Umbilical cord (tissue), 2 donors: ENCODE data around the gene KCND3. TPM values are rescaled to one million over a fixed set of nuclear protein-coding genes. Genes with fewer than 3 reads are reported as not detected.
"Not testable (repeated sequence)": the region's sequence is repeated elsewhere in the genome, so short reads cannot be mapped to it uniquely, and the experiment has no call there.

Experiments
- DNase-seq: peaks from one replicate; pipeline ENCODE4 v3.0.0-alpha.2; 2015; ENCODE audit warnings: low spot score
- total RNA-seq: library from RNA; depleted of rRNA; stranded (reverse); fragments of >200 nt; gene quantifications from one replicate; pipeline ENCODE4 v1.2.3, GENCODE V29; 2014; ENCODE audit warnings: low replicate concordance; ENCODE audit not compliant: insufficient read depth

The KCND3 gene
- total RNA-seq, 1 donor from 2014 or later = 10.6 TPM

DNA sequence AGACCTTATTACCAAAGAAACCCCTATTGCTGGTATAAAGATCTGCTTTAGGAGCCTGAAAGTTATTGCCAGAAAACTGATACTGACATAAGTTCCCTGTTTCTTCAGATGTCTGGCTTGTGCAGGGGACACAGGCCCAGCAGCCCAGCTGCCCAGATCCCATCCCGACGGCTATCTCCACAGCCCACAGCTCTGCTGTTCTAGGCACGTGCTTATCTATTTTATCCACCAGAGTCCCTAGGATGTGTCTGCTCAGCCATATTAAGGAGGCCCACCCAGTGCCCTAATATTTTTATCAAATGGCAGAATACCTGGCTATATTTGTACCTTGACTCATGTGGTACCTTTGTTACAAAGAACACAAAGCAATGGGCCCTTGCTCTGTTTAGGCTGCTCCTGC, 174.8 kb downstream of the KCND3 start:
- DNase-seq = no peak

DNA sequence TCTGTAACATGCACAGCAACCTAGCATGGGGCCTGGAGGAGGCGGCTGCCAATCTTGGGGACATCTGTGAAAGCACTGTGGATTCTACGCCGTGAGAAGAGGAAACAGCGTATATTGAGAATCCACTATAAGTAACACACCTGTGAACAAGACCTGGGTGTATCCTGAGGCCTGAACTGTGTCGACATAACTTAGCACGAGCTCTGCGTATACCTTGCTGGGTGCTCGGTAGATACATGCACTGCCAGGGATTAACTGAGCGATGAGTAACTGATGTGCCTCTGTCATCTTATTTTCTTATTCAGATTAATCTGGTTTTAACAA, 175.2 kb downstream of the KCND3 start:
- no peak for DNase-seq

DNA sequence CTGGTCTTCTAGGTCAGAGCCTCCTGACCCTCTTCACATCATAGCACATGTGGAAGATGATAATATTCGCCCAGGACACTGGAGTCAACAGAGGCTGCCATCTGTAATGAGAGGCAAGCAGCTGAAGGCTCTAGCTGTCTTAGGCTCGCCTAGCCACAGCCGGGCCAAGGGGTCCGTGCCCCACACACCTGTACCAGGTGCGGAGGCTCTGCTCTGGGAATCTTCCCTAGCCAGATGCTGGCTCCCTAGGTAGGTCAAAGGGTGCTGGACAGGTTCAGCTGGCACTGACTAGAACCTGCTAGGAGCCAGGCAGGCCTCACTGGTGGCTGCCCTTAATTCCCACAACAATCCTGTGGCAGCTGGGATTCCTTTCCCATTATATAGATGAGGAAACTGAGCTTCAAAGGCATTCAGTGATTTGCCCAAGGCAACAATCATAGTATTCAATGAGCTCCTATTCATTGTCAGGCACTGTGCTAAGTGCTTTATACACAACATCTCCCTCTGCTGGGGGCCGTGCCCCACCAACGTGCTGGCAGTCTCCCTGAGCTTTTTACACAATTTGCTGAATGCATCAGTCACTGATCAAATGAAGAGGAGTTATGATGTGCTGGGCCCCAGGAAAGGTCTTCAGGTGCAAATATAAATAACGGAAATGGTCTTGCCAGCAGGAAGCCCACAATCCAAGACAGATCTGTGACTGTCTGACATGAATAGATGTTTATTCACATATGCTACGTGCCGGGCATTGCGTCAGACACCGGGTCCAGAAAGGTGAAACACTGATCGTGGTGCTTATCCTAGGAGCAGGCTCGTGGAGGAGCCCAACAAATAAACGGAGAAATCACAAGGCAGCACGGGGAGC, 175.8 kb downstream of the KCND3 start:
- no peak for DNase-seq

DNA sequence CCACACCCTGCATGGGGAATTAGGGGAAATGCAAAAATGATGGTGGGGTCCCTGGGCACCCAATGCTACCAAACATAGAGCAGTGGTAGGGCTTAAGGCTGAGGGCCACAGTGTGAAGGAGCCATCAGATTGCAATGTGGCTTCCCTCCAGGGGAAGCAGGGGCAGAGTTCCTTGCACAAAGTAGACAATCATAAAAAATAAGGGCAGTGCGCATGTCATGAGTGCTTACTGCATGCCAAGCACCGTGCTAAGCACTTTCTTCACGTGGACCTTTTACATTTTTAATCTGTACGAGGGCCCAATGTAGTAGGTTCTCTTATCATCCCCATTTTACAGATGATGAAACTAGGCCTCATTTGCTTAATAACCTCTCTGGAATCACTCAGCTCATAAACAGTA, 177.2 kb downstream of the KCND3 start:
- DNase-seq = no peak

DNA sequence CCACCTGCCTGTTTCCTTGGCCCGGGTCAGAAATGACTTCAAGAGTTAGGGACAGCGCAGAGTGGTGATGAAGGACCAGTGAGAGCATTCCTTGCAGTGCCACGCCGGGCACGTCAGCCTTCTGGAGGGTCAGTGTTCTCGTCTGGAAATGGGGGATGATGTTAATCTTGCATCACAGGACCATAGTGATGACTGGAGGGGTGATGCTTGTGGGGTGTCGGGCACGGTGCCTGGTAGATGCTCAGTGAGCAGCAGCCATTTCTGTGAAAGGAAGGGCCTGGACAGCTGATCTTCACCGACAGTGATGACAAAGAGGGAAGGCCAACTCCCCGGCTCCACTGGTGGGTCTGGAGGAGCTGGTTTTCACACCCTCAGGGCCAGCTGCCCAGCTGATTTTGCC, 177.6 kb downstream of the KCND3 start:
- no peak for DNase-seq

DNA sequence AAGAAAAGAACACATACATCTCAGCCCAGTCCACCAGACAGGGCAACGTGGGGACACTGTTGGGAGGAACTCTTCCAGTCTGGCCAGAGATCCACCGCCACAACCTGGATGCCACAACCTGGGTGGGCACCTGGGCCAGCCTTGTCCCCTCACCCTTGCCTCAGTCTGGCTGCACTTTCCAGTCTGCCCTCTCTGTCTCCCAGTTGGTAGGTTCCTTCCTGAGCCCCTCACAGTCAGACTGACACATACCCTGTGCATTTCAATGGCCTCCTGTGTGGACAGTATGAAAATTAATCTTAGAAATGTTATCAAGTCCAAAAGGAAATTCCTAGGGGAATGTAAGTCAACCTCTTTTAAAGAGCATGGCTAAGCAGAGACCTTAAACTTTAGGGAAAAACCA, 184.2 kb downstream of the KCND3 start:
- DNase-seq = no peak

DNA sequence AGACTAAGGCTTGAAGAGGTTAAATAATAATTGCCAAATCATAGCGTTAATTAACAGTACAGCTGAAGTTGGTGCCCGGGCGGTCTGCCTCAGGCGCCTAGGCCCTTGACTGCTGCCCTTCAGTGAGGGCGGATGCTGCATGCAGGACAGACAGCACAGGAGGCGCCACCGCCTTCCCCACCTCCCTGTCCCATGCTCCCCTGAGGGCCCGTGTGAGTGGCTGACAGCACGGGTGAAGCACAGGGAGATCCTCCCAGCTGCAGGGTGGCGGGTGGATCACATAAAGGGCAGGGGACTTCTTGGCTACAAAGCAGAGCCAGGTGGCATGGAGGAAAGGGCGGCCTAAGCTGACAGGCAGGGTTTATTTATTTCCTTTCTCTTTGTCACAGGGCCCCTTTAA, 184.7 kb downstream of the KCND3 start:
- DNase-seq = no peak

DNA sequence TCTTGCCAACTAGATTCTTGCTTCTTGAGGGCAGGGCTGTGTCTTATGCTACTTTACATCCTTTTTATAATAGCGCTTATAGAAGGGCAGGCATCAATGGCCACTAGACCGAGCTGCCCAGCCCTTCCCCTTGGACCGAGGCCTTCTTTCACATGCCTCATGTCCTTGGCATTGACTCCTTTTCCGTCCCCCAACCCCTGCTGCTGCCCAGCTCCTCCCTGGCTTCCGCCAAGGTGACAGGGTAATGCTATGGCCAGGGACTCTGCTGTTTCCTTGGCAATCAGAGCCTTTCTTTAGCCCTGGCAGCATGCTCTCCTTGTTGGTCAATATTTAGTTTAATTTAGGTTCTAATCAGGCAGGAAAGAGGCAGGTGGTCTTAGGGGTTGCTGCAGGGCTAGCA, 185.5 kb downstream of the KCND3 start:
- no peak for DNase-seq

DNA sequence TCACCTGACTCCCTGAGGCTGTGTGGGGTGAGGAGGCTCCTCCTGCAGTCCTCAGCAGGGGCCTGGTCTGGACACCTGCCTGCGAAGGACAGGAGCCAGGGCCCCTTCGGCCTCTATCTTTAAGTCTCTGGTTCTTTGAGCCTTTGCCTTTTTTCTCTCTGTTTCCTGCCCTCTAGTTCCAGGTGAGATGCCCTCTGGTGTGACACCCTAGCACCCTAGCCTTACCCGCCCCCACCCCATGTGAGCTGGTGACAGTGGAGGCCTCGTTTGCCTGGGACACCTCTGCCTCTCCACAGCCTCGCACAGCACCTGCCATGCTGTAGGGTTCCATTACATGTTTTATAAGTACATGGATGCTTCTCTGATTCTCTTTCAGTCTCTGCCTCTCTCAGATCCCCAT, 186.5 kb downstream of the KCND3 start:
- DNase-seq = no peak

DNA sequence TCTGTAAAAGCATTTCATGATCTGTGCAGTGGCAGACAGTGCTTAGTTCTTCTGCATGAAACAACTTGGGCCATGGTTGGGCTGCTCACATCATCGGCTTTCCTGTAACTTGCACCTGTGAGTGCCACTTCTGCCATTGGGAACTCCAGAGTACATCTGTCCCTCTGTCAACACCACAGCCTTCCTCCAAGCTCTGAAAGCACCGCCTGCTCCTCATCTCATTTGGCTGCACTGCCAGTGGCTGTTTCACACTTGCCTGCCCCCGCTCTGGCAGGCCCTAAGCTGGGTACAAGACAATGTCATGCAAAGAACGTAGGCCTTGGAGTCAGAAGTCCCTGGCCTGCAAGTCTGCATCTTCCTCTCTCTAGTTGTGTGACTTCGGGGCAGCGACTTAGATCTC, 187.4 kb downstream of the KCND3 start:
- DNase-seq = no peak

DNA sequence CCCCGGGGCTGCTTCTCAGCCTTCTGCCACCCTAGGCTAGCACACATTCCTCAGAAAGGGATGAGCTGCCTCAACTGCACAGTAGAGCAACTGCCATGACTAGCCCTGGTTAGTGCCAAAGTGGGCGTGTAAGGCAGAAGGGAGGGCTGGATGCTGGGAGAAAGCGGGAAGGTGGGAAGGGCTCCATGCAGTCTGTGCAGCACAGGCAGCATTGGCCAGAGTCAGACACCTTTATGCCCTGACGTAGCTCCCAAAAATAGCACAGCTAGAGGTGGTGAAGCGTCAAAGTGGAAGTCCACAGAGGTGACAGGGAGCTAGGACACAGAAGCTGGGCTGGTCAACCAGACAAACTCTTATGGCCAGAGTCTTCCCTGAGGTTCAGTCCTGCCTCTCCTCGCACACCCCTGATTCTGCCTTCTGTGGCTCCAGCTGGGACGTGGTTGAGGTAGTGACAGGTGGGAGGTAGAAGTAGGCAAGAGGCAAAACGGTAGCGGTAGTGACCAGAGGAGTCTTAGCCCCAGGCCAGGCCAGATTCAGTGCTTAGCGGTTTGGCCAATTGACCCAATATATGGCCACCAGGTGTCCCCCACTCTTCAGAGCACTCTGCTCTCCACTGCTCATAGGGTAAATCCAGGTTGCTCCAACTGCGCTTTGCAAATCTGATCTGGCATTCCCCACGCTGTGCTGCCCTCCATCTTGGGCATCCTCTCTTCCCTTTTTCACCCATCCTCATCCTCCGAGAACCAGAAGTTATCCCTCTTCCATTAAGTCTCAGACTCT, 188.2 kb downstream of the KCND3 start:
- DNase-seq = no peak

DNA sequence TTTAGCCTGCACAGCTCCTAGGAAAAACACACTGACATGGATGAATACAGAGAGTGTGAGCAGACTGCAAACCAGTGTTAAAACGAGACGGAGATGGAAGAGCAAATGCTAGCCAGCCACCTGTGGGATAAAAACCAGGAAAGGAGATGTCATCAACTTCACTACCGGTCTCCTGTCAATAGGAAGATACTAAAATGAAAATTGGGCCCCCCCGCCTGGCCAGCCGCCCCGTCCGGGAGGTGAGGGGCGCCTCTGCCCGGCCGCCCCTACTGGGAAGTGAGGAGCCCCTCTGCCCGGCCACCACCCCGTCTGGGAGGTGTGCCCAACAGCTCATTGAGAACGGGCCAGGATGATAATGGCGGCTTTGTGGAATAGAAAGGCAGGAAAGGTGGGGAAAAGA, 189.7 kb downstream of the KCND3 start:
- not testable (repeated sequence) for DNase-seq

DNA sequence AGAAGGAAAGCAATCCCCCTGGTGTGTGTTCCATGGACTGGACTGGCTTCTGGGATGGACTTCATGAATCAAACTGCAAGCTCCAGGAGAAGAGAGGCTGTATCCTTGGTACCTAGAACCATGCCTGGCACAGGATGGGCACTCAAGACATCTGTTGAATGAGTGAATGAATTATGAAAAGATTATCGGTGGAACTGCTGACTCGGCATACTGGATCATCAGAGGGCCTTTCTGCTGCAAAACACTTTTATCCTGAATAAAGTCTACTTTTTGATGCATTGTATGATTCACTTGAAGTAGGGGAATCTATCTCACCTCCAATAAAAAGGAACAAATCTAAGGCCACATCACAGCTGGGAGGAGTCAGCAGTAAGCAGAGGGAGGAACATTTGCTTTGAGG, 190.9 kb downstream of the KCND3 start:
- DNase-seq = no peak

DNA sequence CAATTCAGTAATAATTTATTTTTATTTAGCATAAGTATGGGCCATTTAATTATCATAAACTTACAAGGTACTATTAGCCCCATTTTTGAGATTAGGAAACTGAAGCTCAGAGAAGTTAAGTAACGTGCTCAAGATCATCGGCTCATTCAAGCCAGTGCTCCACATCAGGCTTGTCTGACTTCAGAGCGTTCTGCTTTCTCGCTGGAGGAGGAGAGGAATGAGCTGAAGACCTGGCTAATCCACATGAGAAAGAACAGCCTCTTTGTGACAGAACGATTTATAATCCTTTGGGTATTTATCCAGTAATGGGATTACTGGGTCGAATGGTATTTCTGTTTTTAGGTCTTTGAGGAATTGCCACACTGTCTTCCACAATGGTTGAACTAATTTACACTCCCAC, 194.1 kb downstream of the KCND3 start:
- DNase-seq = no peak

DNA sequence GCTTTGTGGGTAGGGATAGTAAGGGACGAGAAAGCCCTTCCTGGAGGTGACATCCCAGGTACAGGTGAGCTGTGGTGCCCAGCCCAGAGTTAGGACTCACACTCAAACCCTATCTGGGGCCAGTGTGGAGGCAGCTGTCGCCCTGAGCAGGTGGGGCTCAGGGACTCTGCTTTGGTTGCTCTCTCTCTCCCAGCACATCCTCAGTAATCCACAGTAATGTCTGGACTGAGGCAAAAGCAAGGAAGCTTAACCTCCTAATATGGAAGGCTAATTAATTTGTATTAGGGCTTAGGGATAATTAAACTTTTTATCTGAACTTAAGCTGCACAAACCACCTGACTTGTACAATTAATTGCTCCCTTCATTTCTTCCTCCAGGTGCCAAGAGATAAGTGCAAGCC, 195.5 kb downstream of the KCND3 start:
- no peak for DNase-seq

DNA sequence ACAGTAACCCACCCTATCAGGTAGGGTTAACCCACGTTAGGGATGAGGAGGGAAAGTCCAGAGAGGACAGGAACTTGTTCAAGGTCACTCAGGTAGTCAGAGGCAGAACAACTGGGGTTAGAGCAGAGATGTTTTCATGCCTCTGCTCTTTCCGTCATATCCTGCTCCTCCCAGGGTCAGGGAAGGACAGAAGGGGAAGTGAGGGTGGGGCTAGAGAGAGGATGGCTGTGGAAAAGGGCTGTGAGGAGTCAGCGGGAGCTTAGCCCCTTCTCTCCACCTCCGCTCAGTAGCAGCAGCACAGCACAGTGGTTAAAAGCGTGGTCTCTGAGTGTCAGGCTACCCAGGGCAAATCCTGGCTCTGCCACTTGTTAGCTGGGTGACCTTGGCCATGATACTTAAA, 197.2 kb downstream of the KCND3 start:
- DNase-seq = no peak

DNA sequence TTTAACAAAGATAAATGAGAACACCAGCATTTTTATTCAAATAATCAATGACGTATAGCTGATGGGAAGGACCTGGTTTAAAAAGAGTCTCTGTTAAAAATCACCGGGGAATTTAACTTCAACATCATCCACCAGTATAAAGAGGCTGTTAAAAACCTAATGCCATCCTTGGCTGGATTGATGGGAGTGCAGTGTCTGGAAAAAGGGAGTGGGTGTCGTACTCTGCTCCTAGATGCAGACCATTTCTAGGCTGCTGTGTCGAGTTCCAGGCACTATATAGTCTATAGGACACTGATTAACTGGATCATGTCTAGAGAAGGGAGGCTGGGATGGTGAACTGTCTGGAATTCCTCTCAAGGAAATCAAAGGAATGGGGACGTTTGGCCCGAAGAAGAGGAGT, 197.7 kb downstream of the KCND3 start:
- no peak for DNase-seq

DNA sequence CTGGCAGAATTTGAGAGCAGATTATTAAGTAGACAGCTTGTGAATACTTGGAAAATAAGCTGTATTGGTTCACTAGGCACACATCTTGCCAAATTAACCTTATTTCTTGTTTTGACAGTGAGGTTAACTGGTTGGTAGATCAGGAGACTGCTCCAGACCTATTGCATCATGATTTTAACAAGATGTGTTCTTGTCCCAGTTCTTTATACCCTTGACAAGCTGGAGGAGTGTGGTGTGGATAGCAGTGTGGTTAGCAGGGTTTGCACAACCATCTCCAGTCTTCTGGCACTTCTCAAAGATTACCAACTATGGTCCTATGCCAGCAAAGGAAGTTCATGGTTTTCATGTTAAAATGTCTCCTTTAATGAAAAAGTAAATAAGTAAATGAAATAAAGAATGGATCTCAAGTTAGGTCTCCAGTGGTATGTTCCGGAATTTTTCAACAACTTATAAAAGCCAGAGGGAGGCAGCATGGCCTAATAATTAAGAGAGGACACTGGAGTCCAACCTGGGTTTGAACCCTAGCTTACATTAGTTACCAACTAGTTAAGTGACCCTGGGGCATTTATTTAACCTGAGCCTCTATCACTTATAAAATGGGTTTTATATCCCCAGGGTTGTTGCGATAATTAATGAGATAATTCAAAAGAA, 199.7 kb downstream of the KCND3 start:
- no peak for DNase-seq

DNA sequence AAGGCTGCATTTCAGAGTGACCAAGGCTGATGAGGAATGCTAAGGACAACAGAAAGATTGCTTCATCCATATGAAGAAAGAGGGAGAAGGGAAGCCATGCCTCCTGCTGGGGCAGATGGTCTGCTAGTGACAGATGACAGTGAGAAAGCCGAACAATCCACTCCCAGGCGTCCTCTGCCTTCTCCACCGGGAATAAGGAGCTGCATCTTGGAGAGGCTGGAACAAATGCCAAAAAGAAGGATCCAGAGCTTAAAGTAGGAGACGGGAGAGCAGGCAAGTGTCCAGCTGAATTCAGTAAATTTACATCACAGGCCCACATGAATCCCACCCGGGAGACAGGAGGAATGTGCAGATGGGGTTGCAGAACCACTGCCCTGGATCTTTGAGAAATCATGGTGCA, 200.3 kb downstream of the KCND3 start:
- DNase-seq = peak; percentile 6

DNA sequence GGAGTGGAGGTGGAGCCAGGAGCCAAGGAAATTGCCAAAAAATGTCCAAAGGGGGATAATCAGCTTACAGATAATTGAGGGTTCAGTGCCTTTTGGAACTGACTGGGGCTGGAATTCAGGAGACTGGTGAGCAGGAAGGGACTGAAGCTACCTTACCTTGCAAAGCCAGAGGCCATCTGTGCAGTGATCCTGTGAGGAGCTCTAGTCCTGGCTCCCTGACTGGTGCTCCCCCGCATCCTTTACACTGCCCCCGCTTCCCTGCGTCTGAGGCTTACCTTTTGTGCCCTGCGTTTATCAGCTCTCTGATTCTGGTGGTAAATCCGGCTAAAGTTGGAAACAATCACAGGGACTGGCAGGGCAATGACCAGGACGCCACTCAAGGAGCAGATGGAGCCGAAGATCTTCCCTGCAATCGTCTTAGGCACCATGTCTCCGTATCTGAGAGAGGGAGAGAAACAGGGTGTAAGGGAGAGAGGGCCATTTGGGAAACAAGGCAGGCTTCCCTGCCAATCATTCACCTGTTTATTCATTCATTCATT, 202.7 kb downstream of the KCND3 start:
- DNase-seq = no peak

DNA sequence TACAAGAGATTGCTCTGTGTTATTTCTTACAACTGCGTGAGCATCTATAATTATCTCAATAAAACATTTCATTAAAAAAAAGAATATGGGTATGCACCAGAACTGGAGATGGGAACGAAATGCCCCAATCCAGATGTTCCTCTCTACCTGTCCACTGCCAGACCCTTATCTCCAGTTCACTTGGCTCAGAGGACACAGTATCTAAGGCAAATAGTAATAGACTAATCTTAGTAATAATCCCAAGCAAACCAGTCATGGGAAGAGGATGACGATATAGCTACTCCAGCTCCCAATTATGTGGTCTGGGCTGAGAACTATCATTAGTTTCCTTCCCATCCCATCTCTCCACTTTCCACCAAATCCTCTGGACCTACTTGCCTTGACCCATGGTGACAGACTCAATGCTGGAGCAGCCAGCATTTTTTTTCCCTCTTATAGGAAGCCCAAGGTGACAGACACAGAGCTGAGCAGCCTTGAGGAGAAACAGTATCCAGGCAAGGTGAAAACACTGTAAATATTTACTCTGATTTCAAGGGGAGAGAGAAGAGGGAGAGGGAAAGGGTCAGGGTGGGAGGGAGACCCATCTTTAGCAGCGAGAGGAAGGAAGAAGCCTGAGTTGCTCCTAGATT, 205.1 kb downstream of the KCND3 start:
- DNase-seq = no peak

DNA sequence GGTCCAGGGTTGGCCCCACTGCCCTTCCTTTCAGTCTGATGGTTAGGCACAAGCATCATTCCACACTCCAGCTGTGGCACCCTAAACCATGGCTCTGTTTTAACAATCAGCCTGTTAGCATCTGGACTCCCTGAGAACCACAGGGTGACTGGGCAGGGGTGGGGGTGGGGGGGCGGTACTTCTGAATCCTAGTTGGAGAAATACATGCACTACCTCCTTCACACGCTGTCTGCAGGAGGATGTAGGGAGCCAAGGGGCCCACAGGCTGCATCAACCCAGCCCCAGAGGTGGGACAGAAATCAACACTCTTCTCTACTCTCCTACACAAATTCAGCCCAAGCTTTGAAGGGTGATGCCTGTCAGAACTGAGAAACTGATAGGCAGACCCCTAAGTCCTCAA, 209.9 kb downstream of the KCND3 start:
- no peak for DNase-seq
